HG03378 (cell line): ENCODE results near the gene ITGA4.

Source experiments
- ATAC-seq: cut with Tn5 transposase; IDR thresholded peaks from one replicate; pipeline ENCODE4 v1.9.1; 2021; ENCODE audit warnings: mild to moderate bottlenecking, moderate library complexity; ENCODE audit not compliant: unreplicated experiment

The ITGA4 gene

DNA sequence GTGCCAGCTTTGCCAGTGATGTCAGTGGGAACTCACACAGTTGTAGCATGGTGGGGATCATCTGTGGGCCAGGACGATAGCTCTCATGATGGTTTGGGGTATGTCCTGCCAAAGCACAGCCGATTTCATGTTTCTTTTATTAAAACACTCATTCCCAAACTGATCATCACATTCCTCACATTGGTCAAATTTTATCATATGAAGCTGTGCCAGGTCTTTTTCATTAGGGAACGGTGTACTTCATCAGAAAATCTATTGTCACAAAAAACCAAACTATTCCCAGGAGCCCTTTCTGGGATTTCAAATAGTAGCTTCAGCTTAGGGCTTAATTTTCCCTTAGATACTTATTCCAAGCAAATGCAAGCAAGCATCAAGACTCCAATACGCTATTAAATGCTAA is 42.0 kb downstream of the ITGA4 start:
- no peak for ATAC-seq

DNA sequence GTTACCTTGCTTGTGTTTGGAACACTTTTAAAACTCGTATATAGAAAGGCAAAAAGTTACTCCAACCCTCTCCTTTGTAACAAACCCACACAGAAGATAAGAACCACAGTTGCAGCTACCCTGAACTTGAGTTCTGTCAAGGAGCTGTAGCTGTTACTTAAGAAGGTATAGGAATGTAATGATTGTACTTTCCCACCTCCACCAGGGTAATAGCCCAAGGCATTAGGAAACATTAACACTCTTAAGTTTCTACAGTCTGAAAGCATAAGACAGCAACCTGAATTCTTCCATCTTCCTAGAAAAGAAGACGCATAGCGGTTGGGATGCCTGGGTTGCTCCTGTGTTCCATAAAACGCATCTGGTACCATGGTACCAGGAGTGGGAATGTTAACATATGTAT is 43.0 kb downstream of the ITGA4 start:
- no peak for ATAC-seq

DNA sequence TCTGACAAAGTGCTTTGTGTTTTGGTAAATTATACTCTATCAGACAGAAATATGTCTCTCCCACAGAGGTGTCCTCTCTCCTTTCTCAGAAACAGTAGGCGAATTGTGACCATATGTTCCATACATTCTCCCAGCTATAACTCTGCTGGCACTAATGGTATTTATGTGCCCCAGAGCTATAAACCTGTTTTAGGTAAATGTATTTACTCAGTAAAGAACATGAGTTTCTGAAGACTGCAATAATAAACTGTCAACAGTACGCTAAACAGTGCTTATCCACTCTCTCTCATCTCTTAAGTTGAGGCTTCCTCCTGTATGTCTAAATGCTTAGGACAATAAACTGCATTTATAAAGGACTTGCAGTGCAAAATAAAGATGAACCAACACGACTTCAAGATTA is 58.5 kb downstream of the ITGA4 start:
- no peak for ATAC-seq

DNA sequence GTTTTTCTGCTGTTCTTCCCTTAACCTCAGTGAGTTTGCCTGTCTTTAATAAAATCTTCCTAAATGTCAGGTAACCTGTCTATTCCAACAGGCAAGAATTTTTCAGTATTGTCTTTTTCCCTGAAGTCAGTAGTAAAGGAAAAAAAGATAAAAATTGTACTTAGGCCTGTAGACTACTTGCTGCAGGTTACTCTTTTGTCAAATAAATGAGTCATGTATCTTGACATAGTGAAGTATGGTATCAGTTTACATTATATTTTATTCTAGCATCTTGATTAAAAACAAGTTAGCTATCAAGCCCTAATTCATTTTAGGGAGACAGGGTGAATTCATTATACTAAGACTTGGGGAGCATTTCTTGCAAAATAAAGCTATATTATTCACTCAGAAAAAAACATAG is 59.8 kb downstream of the ITGA4 start:
- ATAC-seq = no peak

GRCh38 chr2:181517685-181518301 is 60.6 kb downstream of the ITGA4 start:
- no peak for ATAC-seq

DNA sequence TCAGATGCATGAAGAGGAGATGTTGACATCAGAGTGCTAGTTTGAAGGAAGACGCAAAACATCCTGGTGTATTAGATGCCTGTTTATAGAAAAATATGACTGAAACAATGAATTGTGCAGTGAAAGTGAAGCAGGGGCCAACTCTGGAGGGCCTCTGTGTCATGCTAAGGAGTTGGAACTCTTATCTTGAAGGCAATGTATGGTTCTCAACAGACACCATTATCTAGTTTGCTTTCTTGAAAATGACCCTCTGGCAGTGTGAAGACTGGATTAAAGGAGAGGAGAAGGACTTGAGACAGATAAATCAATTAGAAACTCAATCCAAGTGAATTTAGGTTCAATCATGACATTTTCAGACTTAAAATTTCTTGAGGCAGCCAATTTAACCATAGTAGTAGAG is 63.1 kb downstream of the ITGA4 start:
- ATAC-seq = no peak

- no peak for ATAC-seq
Measured at GRCh38 chr2:181523756-181524155, 66.6 kb downstream of the ITGA4 start.

DNA sequence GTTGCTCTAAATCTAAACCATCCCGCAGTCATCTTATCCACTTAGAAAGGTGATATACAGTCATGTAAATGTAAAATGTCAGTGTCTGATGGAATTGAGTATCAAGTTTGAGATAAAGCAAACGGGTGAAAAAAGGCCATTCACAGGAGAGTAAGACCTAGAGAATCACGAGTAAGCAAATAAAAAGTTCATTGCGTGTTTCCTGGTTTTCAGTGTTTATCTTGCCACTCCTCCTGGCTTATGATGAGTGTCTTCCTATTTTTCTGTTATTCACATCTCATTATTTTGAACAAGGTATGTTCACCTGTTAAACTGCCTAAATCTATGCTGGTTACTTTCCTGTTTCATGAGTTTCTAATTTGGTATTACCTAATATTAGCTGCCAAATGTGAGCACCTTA is 68.8 kb downstream of the ITGA4 start:
- ATAC-seq = no peak

DNA sequence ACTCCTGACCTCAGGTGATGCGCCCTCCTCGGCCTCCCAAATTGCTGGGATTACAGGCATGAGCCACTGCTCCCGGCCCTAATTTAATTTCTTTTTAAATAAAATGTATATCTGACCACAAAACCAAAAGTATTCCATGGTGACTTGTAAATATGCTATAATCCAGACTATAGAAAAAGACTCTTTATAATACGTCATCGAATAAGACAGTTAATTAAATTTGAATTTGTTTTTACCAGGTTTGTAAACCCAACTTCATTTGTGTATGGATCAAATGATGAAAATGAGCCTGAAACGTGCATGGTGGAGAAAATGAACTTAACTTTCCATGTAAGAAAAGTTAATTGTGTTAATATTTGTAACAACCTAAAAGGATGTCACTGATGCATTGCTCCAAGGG is 69.9 kb downstream of the ITGA4 start:
- ATAC-seq = no peak

DNA sequence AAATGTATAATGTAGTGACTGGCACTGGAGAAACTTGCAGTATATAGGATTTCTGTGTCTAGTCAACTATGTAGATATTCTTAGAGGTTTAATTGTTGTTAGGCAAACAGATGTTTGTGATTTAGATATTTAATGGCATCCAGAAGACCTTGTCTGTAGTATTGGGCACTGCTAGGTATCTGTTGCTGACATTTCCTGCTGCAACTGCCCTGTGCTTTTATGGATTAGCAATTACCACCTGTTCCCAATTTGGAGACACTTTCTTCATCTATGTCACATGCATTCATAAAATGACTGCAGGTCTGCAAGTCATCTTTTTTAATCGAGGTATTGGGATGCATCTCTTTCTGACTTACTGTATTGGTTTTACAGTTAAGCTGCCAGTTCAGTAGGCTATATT is 71.3 kb downstream of the ITGA4 start:
- no peak for ATAC-seq

- no peak for ATAC-seq
Measured at GRCh38 chr2:181536730-181537129, 79.5 kb downstream of the ITGA4 start.

DNA sequence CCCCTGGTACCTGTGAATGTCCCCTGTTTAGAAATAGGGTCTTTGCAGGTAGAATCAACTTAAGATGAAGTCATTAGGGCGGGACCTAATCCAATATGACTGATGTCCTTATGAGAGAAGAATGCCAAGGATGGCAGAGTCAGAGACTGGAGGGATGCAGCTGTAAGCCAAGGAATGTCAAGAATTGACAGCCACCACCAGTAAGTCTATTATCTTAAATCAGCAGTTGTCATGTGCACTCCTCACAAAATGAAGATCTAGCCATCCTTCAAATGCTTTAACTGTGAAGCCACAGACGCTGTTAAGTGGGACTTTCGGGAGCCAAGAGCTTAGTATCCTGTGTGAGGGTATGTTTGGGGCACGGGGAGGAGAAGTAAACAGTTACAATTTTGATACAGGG is 83.2 kb downstream of the ITGA4 start:
- no peak for ATAC-seq

GRCh38 chr2:181542170-181542569 is 85.0 kb downstream of the ITGA4 start:
- no peak for ATAC-seq

- ATAC-seq = no peak
Measured at GRCh38 chr2:181546086-181546485, 88.9 kb downstream of the ITGA4 start.

DNA sequence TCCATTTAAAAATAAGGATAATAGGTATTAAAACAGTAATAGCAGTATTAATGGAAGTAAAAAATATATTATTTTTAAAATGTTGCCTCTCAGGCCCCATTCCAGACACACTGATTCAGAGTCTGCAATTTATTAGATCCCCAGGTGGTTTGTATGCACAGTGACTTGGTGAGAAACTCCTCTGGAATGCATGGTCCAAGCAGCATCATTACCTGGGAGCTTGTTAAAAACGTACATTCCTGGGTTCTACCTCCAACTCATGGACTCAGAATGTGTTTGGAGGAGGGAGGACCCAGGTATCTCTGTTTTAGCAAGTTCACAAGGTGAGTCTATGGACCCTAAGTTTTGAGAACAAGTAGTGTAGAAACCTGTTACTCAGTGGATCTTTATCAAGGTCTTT is 95.6 kb downstream of the ITGA4 start:
- ATAC-seq = no peak

GRCh38 chr2:181553244-181553643 is 96.1 kb downstream of the ITGA4 start:
- no peak for ATAC-seq

GRCh38 chr2:181554061-181554830 is 97.1 kb downstream of the ITGA4 start:
- no peak for ATAC-seq

DNA sequence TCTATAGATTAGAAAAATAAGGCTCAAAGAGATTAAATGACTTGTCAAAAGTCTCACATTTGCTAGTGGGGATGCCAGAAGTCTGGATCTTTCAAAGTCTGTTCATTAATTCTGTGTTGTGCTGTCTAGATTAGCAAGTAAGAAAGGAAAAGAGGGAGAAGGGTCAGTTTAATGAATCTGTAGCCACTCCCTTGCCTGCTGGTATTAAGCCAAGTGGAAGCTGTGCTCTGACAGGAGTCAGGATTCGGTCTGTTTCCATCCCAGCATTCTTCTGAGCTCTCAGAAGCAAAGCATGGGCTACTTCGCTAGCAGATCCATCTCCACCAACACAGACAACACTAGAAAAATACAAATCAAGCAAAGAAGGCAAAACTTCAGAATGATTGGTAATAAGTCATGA is 101.2 kb downstream of the ITGA4 start:
- ATAC-seq = no peak

GRCh38 chr2:181563101-181563692 is 106.0 kb downstream of the ITGA4 start:
- no peak for ATAC-seq

DNA sequence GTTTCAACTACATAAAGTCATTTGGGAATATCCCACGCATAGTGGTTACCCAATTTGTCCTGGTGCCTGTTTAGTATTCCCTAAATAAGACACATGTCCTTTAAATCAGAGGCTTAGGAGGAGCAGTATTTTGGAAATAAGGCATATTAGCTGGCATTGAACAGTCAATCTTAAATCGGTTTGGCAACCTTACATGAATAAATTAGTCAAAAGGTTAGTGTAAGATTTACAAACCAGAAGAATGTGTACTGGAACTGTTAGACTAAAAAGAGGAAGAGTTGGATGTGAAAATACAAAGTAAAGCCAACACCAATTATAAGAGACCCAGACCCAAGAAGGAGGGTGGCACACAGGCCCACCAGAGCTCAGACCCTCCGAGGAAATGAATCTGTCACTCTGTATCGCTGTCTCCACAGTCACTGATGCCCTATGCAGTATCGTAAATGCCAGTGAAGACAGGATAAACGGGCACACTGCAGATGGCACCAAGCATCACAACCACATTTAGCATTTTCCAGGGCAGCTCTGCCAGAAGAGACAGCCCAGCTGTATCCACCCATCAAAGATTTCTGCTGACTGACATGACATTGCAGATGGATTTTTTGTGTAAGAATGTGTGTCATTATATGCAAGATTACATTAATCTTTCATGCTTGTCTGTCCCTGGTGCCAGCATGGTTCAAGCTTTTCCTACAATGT is 109.3 kb downstream of the ITGA4 start:
- no peak for ATAC-seq

DNA sequence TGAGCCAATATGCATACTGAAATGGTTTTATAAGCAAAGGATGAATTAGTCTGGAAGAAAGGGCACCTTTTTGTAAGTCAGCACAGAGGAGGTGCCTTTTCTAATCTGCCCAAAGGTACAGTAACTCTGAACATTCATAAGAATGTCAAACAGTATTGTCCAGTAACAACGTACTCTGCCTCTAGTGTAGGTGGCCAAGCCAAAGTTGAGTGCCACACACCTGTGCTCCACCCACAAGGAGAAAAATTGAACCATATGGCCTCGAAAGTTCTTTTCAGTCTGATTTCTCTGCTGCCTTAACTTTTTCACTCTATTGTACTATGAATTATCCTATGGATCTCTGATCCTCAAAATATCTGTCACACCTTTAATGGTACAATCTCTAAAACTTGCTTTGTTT is 112.9 kb downstream of the ITGA4 start:
- no peak for ATAC-seq
